ENCODE measurements around the gene B3GNT8. TPM values are rescaled to one million over a fixed set of nuclear protein-coding genes. Genes with fewer than 3 reads are reported as not detected.
A peak's percentile ranks its signal among the peaks of the same experiment; 100 is the strongest.
"Not testable (repeated sequence)": the region's sequence is repeated elsewhere in the genome, so short reads cannot be mapped to it uniquely, and the experiment has no call there.

The B3GNT8 gene
- total RNA-seq, 1 donor from 2014 or later, result 5.1 TPM

GRCh38 chr19:41391618-41392017 lies 35.6 kb downstream of the B3GNT8 start:
- no peak overlapping the region for H3K4me3 Mint-ChIP-seq
- no peaks in the 10 kb centered on the region for H3K9me3 Mint-ChIP-seq
- peaks cover 5% of the 10 kb centered on the region for H3K36me3 Mint-ChIP-seq
- H3K4me1 Mint-ChIP-seq, result peaks cover 12% of the 10 kb centered on the region
- no peak for TF ChIP-seq CTCF (IDR thresholded peaks at IDR 0.05; ENCODE audit: unreplicated experiment)
- H3K27me3 Mint-ChIP-seq (ENCODE audit: low read depth), result no peaks in the 10 kb centered on the region
- DNase-seq (ENCODE audit: low spot score in 2 of 2, unreplicated experiment in 2 of 2), result no peak
- no peak overlapping the region for H3K27ac Mint-ChIP-seq

- no peaks in the 10 kb centered on the region for H3K27me3 Mint-ChIP-seq (ENCODE audit: low read depth)
- H3K27ac Mint-ChIP-seq, result no peak overlapping the region
Observed at GRCh38 chr19:41386442-41386841, 40.7 kb downstream of the B3GNT8 start.

GRCh38 chr19:41384351-41384750 lies 42.8 kb downstream of the B3GNT8 start:
- Mint-ChIP-seq H3K27ac (no peak overlapping the region), H3K36me3 (peaks cover 13% of the 10 kb centered on the region), H3K4me3 (no peak overlapping the region), H3K27me3 (ENCODE audit: low read depth) (no peaks in the 10 kb centered on the region), H3K9me3 (no peaks in the 10 kb centered on the region), H3K4me1 (no peaks in the 10 kb centered on the region)
- TF ChIP-seq CTCF (IDR thresholded peaks at IDR 0.05; ENCODE audit: unreplicated experiment), result no peak
- no peak for DNase-seq (ENCODE audit: low spot score in 2 of 2, unreplicated experiment in 2 of 2)

More at GRCh38 chr19:41386442-41386841, 40.7 kb downstream of the B3GNT8 start:
- Mint-ChIP-seq H3K9me3 (no peaks in the 10 kb centered on the region), H3K36me3 (peaks cover 17% of the 10 kb centered on the region), H3K4me3 (no peak overlapping the region), H3K4me1 (no peaks in the 10 kb centered on the region)
- no peak for DNase-seq (ENCODE audit: low spot score in 2 of 2, unreplicated experiment in 2 of 2)
- no peak for TF ChIP-seq CTCF (IDR thresholded peaks at IDR 0.05; ENCODE audit: unreplicated experiment)

- H3K27me3 Mint-ChIP-seq (ENCODE audit: low read depth); H3K4me1 Mint-ChIP-seq; H3K9me3 Mint-ChIP-seq; DNase-seq (ENCODE audit: low spot score in 2 of 2, unreplicated experiment in 2 of 2); H3K27ac Mint-ChIP-seq; H3K4me3 Mint-ChIP-seq: not testable (repeated sequence)
- H3K36me3 Mint-ChIP-seq, result peaks cover 15% of the 10 kb centered on the region
Observed at GRCh38 chr19:41381536-41381935, 45.6 kb downstream of the B3GNT8 start.

- Mint-ChIP-seq H3K9me3 (no peaks in the 10 kb centered on the region), H3K27me3 (ENCODE audit: low read depth) (no peaks in the 10 kb centered on the region), H3K36me3 (peaks cover 6% of the 10 kb centered on the region), H3K4me1 (peaks cover 15% of the 10 kb centered on the region), H3K4me3 (peak overlapping the region; percentile 4), H3K27ac (peak overlapping the region; percentile 82)
- DNase-seq (ENCODE audit: low spot score in 2 of 2, unreplicated experiment in 2 of 2), result no peak
- no peak for TF ChIP-seq CTCF (IDR thresholded peaks at IDR 0.05; ENCODE audit: unreplicated experiment)
Observed at GRCh38 chr19:41377977-41378709, 49.0 kb downstream of the B3GNT8 start.

GRCh38 chr19:41376998-41377365 lies 50.2 kb downstream of the B3GNT8 start:
- DNase-seq (ENCODE audit: low spot score in 2 of 2, unreplicated experiment in 2 of 2), result no peak
- H3K36me3 Mint-ChIP-seq, result peaks cover 2% of the 10 kb centered on the region
- peaks cover 15% of the 10 kb centered on the region for H3K4me1 Mint-ChIP-seq
- H3K27ac Mint-ChIP-seq, result peak overlapping the region; percentile 23
- no peaks in the 10 kb centered on the region for H3K9me3 Mint-ChIP-seq
- peak overlapping the region; percentile 70 for H3K4me3 Mint-ChIP-seq
- H3K27me3 Mint-ChIP-seq (ENCODE audit: low read depth), result no peaks in the 10 kb centered on the region
- TF ChIP-seq CTCF (IDR thresholded peaks at IDR 0.05; ENCODE audit: unreplicated experiment), result no peak
